SK-N-SH treated with all-trans-retinoic acid at 6 μM for 48 hours (cell line): Measurements from ENCODE around the gene RALGPS1.

ENCODE experiments used
- ARNTL ChIP-seq: fragments of 450-650 bp; formaldehyde crosslinking; IDR thresholded peaks from 2 replicates; pipeline ENCODE4 v1.5.0; 2020; ENCODE audit warnings: low read depth, mild to moderate bottlenecking, moderate library complexity, borderline replicate concordance
- BACH2 ChIP-seq: fragments of 250-450 bp; sonication (Bioruptor Pico); IDR thresholded peaks from 2 replicates; pipeline ENCODE4 v1.9.0; 2021; ENCODE audit warnings: mild to moderate bottlenecking, borderline replicate concordance
- CSRNP3 ChIP-seq: fragments of 250-450 bp; sonication (Bioruptor Pico); IDR thresholded peaks from 2 replicates; pipeline ENCODE4 v1.5.1; 2021; ENCODE audit warnings: mild to moderate bottlenecking, moderate library complexity
- GLIS3 ChIP-seq: fragments of 250-450 bp; sonication (Bioruptor Pico); IDR thresholded peaks from 2 replicates; pipeline ENCODE4 v1.5.0; 2020; ENCODE audit warnings: mild to moderate bottlenecking, moderate library complexity
- ISL1 ChIP-seq: fragments of 250-450 bp; sonication (Bioruptor Pico); IDR thresholded peaks from 2 replicates; pipeline ENCODE4 v2.1.2; 2022; ENCODE audit warnings: mild to moderate bottlenecking, moderate library complexity
- PPARA ChIP-seq: fragments of 250-450 bp; sonication (Bioruptor Pico); IDR thresholded peaks from 2 replicates; pipeline ENCODE4 v1.5.0; 2020; ENCODE audit warnings: mild to moderate bottlenecking, borderline replicate concordance
- RARB ChIP-seq: fragments of 250-450 bp; sonication (Bioruptor Pico); IDR thresholded peaks from 2 replicates; pipeline ENCODE4 v1.8.0; 2021; ENCODE audit warnings: mild to moderate bottlenecking, moderate library complexity
- TCF4 ChIP-seq: fragments of 250-450 bp; sonication (Bioruptor Pico); IDR thresholded peaks from 2 replicates; pipeline ENCODE4 v1.8.0; 2021; ENCODE audit warnings: mild to moderate bottlenecking, moderate library complexity, borderline replicate concordance
- TOX ChIP-seq: fragments of 250-450 bp; sonication (Bioruptor Pico); IDR thresholded peaks from 2 replicates; pipeline ENCODE4 v1.8.0; 2021; ENCODE audit warnings: mild to moderate bottlenecking, moderate library complexity, borderline replicate concordance
- ZC3H10 ChIP-seq: fragments of 250-450 bp; sonication (Bioruptor Pico); IDR thresholded peaks from 2 replicates; pipeline ENCODE4 v1.5.1; 2021; ENCODE audit warnings: mild to moderate bottlenecking, moderate library complexity
- ZFP3 ChIP-seq: fragments of 250-450 bp; sonication (Bioruptor Pico); IDR thresholded peaks from 2 replicates; pipeline ENCODE4 v1.5.0; 2020; ENCODE audit warnings: mild to moderate bottlenecking, moderate library complexity
- ZFP30 ChIP-seq: fragments of 450-650 bp; formaldehyde crosslinking; IDR thresholded peaks from 2 replicates; pipeline ENCODE4 v1.5.0; 2022; ENCODE audit warnings: mild to moderate bottlenecking, moderate library complexity
- ZNF565 ChIP-seq: fragments of 450-650 bp; formaldehyde crosslinking; conservative IDR thresholded peaks from 2 replicates; pipeline ENCODE4 v1.5.0; 2020; ENCODE audit warnings: low read depth, mild to moderate bottlenecking, moderate library complexity
- TF ChIP-seq, protein P1 (sequence below): fragments of 250-450 bp; sonication (Bioruptor Pico); IDR thresholded peaks from 2 replicates; pipeline ENCODE4 v1.8.0; 2020; ENCODE audit warnings: mild to moderate bottlenecking, moderate library complexity, borderline replicate concordance

- no peak for TF ChIP-seq ZNF565 (CRISPR knock-in tag)
- TF ChIP-seq ZFP30: no peak
- TF ChIP-seq TCF4 (CRISPR knock-in tag): no peak
- TF ChIP-seq ISL1: no peak
- TF ChIP-seq, protein P1, sequence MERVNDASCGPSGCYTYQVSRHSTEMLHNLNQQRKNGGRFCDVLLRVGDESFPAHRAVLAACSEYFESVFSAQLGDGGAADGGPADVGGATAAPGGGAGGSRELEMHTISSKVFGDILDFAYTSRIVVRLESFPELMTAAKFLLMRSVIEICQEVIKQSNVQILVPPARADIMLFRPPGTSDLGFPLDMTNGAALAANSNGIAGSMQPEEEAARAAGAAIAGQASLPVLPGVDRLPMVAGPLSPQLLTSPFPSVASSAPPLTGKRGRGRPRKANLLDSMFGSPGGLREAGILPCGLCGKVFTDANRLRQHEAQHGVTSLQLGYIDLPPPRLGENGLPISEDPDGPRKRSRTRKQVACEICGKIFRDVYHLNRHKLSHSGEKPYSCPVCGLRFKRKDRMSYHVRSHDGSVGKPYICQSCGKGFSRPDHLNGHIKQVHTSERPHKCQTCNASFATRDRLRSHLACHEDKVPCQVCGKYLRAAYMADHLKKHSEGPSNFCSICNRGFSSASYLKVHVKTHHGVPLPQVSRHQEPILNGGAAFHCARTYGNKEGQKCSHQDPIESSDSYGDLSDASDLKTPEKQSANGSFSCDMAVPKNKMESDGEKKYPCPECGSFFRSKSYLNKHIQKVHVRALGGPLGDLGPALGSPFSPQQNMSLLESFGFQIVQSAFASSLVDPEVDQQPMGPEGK (CRISPR knock-in tag): no peak
- TF ChIP-seq ZC3H10 (CRISPR knock-in tag): no peak
- TF ChIP-seq GLIS3 (CRISPR knock-in tag): no peak
- no peak for TF ChIP-seq PPARA (CRISPR knock-in tag)
- no peak for TF ChIP-seq ARNTL
- TF ChIP-seq ZFP3 (CRISPR knock-in tag): no peak
- TF ChIP-seq RARB: no peak
- TF ChIP-seq CSRNP3 (CRISPR knock-in tag): no peak
- TF ChIP-seq TOX: no peak
- TF ChIP-seq BACH2 (CRISPR knock-in tag): no peak
These were observed 212.4 kb downstream of the RALGPS1 start for GRCh38 chr9:127126971-127127370.
